ENCODE results near the gene SDK1.

DNA sequence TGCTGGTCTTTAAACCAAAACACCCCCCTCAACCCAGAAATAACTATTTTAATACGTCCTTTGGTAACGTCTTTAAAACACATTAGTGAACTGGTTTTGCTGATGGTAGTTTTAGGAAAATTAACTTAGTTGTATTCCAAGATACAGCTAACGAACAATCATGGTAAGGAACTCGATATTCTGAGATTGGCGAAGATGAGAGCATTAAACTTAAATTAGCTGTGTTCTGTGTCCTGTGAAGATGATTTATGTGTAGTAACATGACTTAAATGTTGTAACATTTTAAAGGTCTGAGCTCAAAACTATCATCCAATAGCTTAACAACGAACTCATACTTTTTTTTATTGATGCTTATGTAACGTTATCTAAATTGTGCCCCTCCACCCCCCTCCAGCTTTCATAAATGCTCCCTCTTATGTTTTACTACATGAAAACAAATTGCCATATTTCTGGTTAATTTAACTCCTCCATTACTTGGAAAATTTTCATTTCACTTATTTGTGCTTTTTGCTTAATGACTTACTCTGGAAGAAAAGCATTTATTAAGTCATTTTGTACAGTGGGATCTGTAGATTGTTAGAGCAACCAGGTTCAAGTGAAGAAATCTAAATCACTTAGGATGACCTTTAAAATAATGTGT is 1.7 kb downstream of the SDK1 start:
- TF ChIP-seq POLR2AphosphoS5 (IDR thresholded peaks at IDR 0.05; ENCODE audit: insufficient read depth, low read depth, low read length), result no peak
- no peak for TF ChIP-seq POLR2A (IDR thresholded peaks at IDR 0.05; ENCODE audit: low read depth, low read length)

Measured in endothelial cell of umbilical vein (primary cell).